HepG2 (cell line): ENCODE data around the gene LDLRAD4. TPM values are rescaled to one million over a fixed set of nuclear protein-coding genes. Genes with fewer than 3 reads are reported as not detected.

Experiments used
- ATF4 ChIP-seq, 2 experiments: fragments of 450-650 bp in 1 of 2; sonication (generic) in 1 of 2; formaldehyde crosslinking; IDR thresholded peaks; 2 replicates each; pipeline versions ENCODE4 v1.5.0 to v1.8.0; 2020 to 2022; ENCODE audit warnings: mild to moderate bottlenecking in 1 of 2, missing genetic modification reagents in 1 of 2
- BATF2 ChIP-seq: sonication (generic); formaldehyde crosslinking; IDR thresholded peaks from 2 replicates; pipeline ENCODE4 v1.8.0; 2022; ENCODE audit warnings: mild to moderate bottlenecking, missing genetic modification reagents, moderate library complexity
- CREB1 ChIP-seq, 2 experiments: fragments of 450-650 bp in 1 of 2; IDR thresholded peaks; 2 replicates each; pipeline ENCODE4 v1.6.1; 2016 to 2017; ENCODE audit warnings: control low read depth in 1 of 2, mild to moderate bottlenecking in 1 of 2, missing compliant biosample characterization in 1 of 2, missing genetic modification characterization in 1 of 2
- HNF1A ChIP-seq, 2 experiments: sonication (generic) in 1 of 2; formaldehyde crosslinking in 1 of 2; IDR thresholded peaks; 2 replicates each; pipeline versions ENCODE4 v1.4.0 to v1.6.1; 2016 to 2020; ENCODE audit warnings: borderline replicate concordance in 1 of 2, low read depth in 1 of 2, mild to moderate bottlenecking in 1 of 2, missing genetic modification reagents in 1 of 2
- RBM39 ChIP-seq: fragments of 200-400 bp; formaldehyde crosslinking; IDR thresholded peaks from one replicate; pipeline ENCODE4 v1.6.1; 2018; ENCODE audit warnings: antibody characterized with exemption, mild to moderate bottlenecking, low read depth, low read length; ENCODE audit not compliant: poor library complexity, severe bottlenecking
- SKI ChIP-seq: fragments of 450-650 bp; IDR thresholded peaks from one replicate; pipeline ENCODE4 v1.6.1; 2018; ENCODE audit warnings: mild to moderate bottlenecking; ENCODE audit not compliant: partially characterized antibody
- SNRNP70 ChIP-seq: fragments of 200-400 bp; formaldehyde crosslinking; IDR thresholded peaks from 2 replicates; pipeline ENCODE4 v1.6.1; 2017; ENCODE audit warnings: mild to moderate bottlenecking, low read depth, low read length, moderate library complexity
- ZNF10 ChIP-seq: sonication (generic); formaldehyde crosslinking; IDR thresholded peaks from 2 replicates; pipeline ENCODE4 v1.4.0; 2020; ENCODE audit warnings: mild to moderate bottlenecking, low read depth, missing genetic modification reagents, borderline replicate concordance
- ZNF142 ChIP-seq: sonication (generic); formaldehyde crosslinking; IDR thresholded peaks from 2 replicates; pipeline ENCODE4 v1.4.0; 2020; ENCODE audit warnings: missing genetic modification reagents
- ZNF274 ChIP-seq: sonication (generic); formaldehyde crosslinking; IDR thresholded peaks from 2 replicates; pipeline ENCODE4 v1.5.1; 2020; ENCODE audit warnings: mild to moderate bottlenecking, missing genetic modification reagents
- ZNF333 ChIP-seq: sonication (generic); formaldehyde crosslinking; IDR thresholded peaks from 2 replicates; pipeline ENCODE4 v1.4.0; 2020; ENCODE audit warnings: mild to moderate bottlenecking, missing genetic modification reagents, borderline replicate concordance
- polyA plus RNA-seq, 8 experiments: library from polyadenylated mRNA; depleted of rRNA in 3 of 8; stranded (reverse) in 7 of 8; unstranded in 1 of 8; fragments of >200 nt; fragmentation: Illumina TruSeq in 4 of 8; extraction: Trizol in 4 of 8; gene quantifications; 2 replicates each; pipeline versions ENCODE4 v1.2.1 to v1.2.3, GENCODE V29; 2011 to 2016; ENCODE audit warnings: low read depth in 4 of 8, missing spikeins in 1 of 8, mixed read lengths in 1 of 8; ENCODE audit not compliant: insufficient read depth in 1 of 8
- total RNA-seq, 5 experiments: library from RNA; depleted of rRNA; stranded (reverse); fragments of >200 nt; fragmentation: Illumina TruSeq; extraction: Trizol; gene quantifications; 2 replicates each; pipeline ENCODE4 v1.2.3, GENCODE V29; 2016; ENCODE audit warnings: low read depth in 1 of 5
- TF ChIP-seq, protein P1 (sequence below): sonication (generic); formaldehyde crosslinking; conservative IDR thresholded peaks from 2 replicates; pipeline ENCODE4 v1.8.1; 2023; ENCODE audit warnings: missing genetic modification reagents
- TF ChIP-seq, protein P2 (sequence below): IDR thresholded peaks from 2 replicates; pipeline ENCODE4 v1.6.1; 2016; ENCODE audit warnings: missing genetic modification reagents, missing compliant biosample characterization

Gene LDLRAD4
- total and polyA plus RNA-seq, 2 of the 13 experiments (the other 11 are each of a cell fraction or from before 2014, with no cell fraction given), result 13.6 to 20.9 TPM

- no peak for TF ChIP-seq ZNF274 (CRISPR knock-in tag)
- TF ChIP-seq CREB1 (IDR thresholded peaks at IDR 0.05), result no peak
- no peak for TF ChIP-seq CREB1 (CRISPR knock-in tag; IDR thresholded peaks at IDR 0.05)
- TF ChIP-seq HNF1A (IDR thresholded peaks at IDR 0.05; ENCODE audit: low read depth), result no peak
- TF ChIP-seq HNF1A (CRISPR knock-in tag; IDR thresholded peaks at IDR 0.05; ENCODE audit: borderline replicate concordance), result no peak
- TF ChIP-seq RBM39, result no peak
- no peak for TF ChIP-seq ZNF142 (CRISPR knock-in tag)
- no peak for TF ChIP-seq ZNF10 (CRISPR knock-in tag)
- TF ChIP-seq ZNF333 (CRISPR knock-in tag), result no peak
- peak; percentile 56 for TF ChIP-seq SKI
- no peak for TF ChIP-seq SNRNP70
- no peak for TF ChIP-seq BATF2 (CRISPR knock-in tag)
- TF ChIP-seq, protein P1, sequence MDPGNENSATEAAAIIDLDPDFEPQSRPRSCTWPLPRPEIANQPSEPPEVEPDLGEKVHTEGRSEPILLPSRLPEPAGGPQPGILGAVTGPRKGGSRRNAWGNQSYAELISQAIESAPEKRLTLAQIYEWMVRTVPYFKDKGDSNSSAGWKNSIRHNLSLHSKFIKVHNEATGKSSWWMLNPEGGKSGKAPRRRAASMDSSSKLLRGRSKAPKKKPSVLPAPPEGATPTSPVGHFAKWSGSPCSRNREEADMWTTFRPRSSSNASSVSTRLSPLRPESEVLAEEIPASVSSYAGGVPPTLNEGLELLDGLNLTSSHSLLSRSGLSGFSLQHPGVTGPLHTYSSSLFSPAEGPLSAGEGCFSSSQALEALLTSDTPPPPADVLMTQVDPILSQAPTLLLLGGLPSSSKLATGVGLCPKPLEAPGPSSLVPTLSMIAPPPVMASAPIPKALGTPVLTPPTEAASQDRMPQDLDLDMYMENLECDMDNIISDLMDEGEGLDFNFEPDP (CRISPR knock-in tag), result no peak
- no peak for TF ChIP-seq ATF4 (CRISPR knock-in tag; IDR thresholded peaks at IDR 0.05)
- TF ChIP-seq, protein P2, sequence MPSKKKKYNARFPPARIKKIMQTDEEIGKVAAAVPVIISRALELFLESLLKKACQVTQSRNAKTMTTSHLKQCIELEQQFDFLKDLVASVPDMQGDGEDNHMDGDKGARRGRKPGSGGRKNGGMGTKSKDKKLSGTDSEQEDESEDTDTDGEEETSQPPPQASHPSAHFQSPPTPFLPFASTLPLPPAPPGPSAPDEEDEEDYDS (CRISPR knock-in tag), result peak; percentile 42; the same call in 1 of the 2 replicates
Measured at GRCh38 chr18:13418013-13418710, 199.6 kb downstream of the LDLRAD4 start (continued).
